ENCODE measurements around the gene SLC22A5. TPM values are rescaled to one million over a fixed set of nuclear protein-coding genes. Genes with fewer than 3 reads are reported as not detected.

The SLC22A5 gene
- total RNA-seq, 1 donor from 2014 or later: 14.7 TPM

GRCh38 chr5:132355140-132355765 is 14.3 kb upstream of the SLC22A5 start:
- no peak for DNase-seq (ENCODE audit: low spot score, unreplicated experiment)
- H3K4me1 Mint-ChIP-seq (ENCODE audit: low read depth): no peaks in the 10 kb centered on the region
- H3K27ac Mint-ChIP-seq: no peak overlapping the region
- TF ChIP-seq CTCF (IDR thresholded peaks at IDR 0.05; ENCODE audit: unreplicated experiment): no peak
- no peaks in the 10 kb centered on the region for H3K27me3 Mint-ChIP-seq
- no peak overlapping the region for H3K4me3 Mint-ChIP-seq (ENCODE audit: low read depth)
- H3K36me3 Mint-ChIP-seq (ENCODE audit: insufficient read depth): peaks cover 16% of the 10 kb centered on the region
- H3K9me3 Mint-ChIP-seq (ENCODE audit: low read depth): peaks cover 4% of the 10 kb centered on the region

- no peaks in the 10 kb centered on the region for H3K27me3 Mint-ChIP-seq
- H3K4me3 Mint-ChIP-seq (ENCODE audit: low read depth): no peak overlapping the region
- no peaks in the 10 kb centered on the region for H3K9me3 Mint-ChIP-seq (ENCODE audit: low read depth)
- peaks cover 12% of the 10 kb centered on the region for H3K36me3 Mint-ChIP-seq (ENCODE audit: insufficient read depth)
- H3K27ac Mint-ChIP-seq: no peak overlapping the region
- H3K4me1 Mint-ChIP-seq (ENCODE audit: low read depth): no peaks in the 10 kb centered on the region
- TF ChIP-seq CTCF (IDR thresholded peaks at IDR 0.05; ENCODE audit: unreplicated experiment): no peak
- no peak for DNase-seq (ENCODE audit: low spot score, unreplicated experiment)
Measured at GRCh38 chr5:132358775-132359174, 10.7 kb upstream of the SLC22A5 start.

- peaks cover 11% of the 10 kb centered on the region for H3K36me3 Mint-ChIP-seq (ENCODE audit: insufficient read depth)
- no peaks in the 10 kb centered on the region for H3K4me1 Mint-ChIP-seq (ENCODE audit: low read depth)
- H3K27ac Mint-ChIP-seq: no peak overlapping the region
- no peak for TF ChIP-seq CTCF (IDR thresholded peaks at IDR 0.05; ENCODE audit: unreplicated experiment)
- no peak for DNase-seq (ENCODE audit: low spot score, unreplicated experiment)
- no peaks in the 10 kb centered on the region for H3K9me3 Mint-ChIP-seq (ENCODE audit: low read depth)
- H3K27me3 Mint-ChIP-seq: no peaks in the 10 kb centered on the region
- H3K4me3 Mint-ChIP-seq (ENCODE audit: low read depth): no peak overlapping the region
Measured at GRCh38 chr5:132362086-132362485, 7.4 kb upstream of the SLC22A5 start.

- TF ChIP-seq CTCF (IDR thresholded peaks at IDR 0.05; ENCODE audit: unreplicated experiment): no peak
Measured at GRCh38 chr5:132363431-132364112, 5.9 kb upstream of the SLC22A5 start.

GRCh38 chr5:132364319-132364718 is 5.2 kb upstream of the SLC22A5 start:
- Mint-ChIP-seq H3K4me3 (ENCODE audit: low read depth) (no peak overlapping the region), H3K4me1 (ENCODE audit: low read depth) (peaks cover 3% of the 10 kb centered on the region), H3K27me3 (no peaks in the 10 kb centered on the region), H3K27ac (no peak overlapping the region), H3K9me3 (ENCODE audit: low read depth) (no peaks in the 10 kb centered on the region), H3K36me3 (ENCODE audit: insufficient read depth) (peaks cover 11% of the 10 kb centered on the region)
- TF ChIP-seq CTCF (IDR thresholded peaks at IDR 0.05; ENCODE audit: unreplicated experiment): no peak
- DNase-seq (ENCODE audit: low spot score, unreplicated experiment): no peak

More at GRCh38 chr5:132363431-132364112, 5.9 kb upstream of the SLC22A5 start:
- H3K4me1 Mint-ChIP-seq (ENCODE audit: low read depth): peaks cover 1% of the 10 kb centered on the region
- H3K9me3 Mint-ChIP-seq (ENCODE audit: low read depth): no peaks in the 10 kb centered on the region
- H3K4me3 Mint-ChIP-seq (ENCODE audit: low read depth): no peak overlapping the region
- H3K27ac Mint-ChIP-seq: no peak overlapping the region
- peaks cover 11% of the 10 kb centered on the region for H3K36me3 Mint-ChIP-seq (ENCODE audit: insufficient read depth)
- DNase-seq (ENCODE audit: low spot score, unreplicated experiment): no peak
- H3K27me3 Mint-ChIP-seq: no peaks in the 10 kb centered on the region
